Fibroblast of villous mesenchyme (primary cell): ENCODE measurements around the gene BCL6. TPM values are rescaled to one million over a fixed set of nuclear protein-coding genes. Genes with fewer than 3 reads are reported as not detected.

Experiments
- DNase-seq: peaks from one replicate; pipeline ENCODE4 v3.0.0-alpha.2; 2010; ENCODE audit warnings: low read depth
- H3K4me3 ChIP-seq: 2 replicates; pipeline ENCODE4 v1.5.1; 2011; ENCODE audit warnings: low read depth, mild to moderate bottlenecking, low read length
- CTCF ChIP-seq: IDR thresholded peaks from 2 replicates; pipeline ENCODE4 v1.5.1; 2012; ENCODE audit warnings: low read depth, mild to moderate bottlenecking, low read length; ENCODE audit not compliant: insufficient read depth
- total RNA-seq: library from RNA; depleted of rRNA; stranded (reverse); fragments of >200 nt; gene quantifications from 2 replicates; pipeline ENCODE4 v1.2.3, GENCODE V29; 2012

The BCL6 gene
- total RNA-seq, 1 donor: 26.8 TPM

GRCh38 chr3:187762792-187763191 is 17.5 kb upstream of the BCL6 start:
- no peak for TF ChIP-seq CTCF
- no peak overlapping the region for H3K4me3 ChIP-seq
- no peak for DNase-seq

DNA sequence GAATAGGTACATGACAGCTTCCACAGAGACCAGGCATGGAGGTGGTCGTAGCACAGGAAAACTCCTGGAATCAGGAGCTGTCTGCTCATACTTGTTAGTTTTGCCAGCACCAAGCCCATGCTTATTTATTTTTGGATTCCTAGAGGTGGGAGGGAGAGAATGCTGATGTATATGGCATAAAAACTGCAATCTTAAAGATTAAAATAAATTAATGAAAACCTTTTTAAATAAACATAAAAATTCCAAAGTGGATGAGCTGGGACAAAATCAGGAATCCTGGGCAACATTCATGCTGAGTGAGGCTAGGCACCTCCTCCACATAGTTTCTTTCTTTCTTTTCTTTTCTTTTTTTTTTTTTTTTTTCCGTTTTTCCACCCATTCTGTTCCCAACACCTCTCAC is 14.3 kb upstream of the BCL6 start:
- no peak for TF ChIP-seq CTCF
- no peak overlapping the region for H3K4me3 ChIP-seq
- no peak for DNase-seq

DNA sequence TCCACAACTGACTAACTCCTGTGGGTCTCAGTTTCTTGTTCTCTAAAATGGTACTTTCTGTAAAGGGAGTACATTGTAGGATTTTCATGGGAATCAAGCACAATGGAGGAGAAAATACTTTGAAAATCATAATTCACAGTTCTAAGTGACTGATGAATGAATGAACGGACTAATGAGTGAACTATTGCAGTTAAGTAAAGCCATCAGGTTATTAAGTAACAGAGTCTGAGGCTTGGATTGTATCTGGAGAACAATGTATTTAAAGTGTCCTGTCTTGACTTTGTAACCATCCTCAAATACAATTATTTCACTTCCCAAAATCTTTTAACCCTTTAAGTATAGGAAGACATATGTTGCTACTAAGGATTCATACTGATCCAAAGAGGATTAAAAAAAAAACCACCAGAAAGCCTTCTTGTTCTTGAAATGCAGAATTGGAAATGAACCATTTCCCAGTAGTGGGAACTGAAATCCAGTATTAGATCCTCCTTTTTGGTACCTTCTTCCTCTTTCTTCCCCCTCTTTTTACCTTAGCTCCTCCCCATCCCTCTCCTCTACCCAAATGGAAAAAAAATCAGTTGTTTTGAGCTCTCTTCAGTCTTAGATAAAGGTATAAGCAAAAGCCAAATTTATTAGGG is 13.2 kb upstream of the BCL6 start:
- H3K4me3 ChIP-seq: no peak overlapping the region
- DNase-seq: no peak
- no peak for TF ChIP-seq CTCF

- H3K4me3 ChIP-seq: no peak overlapping the region
- DNase-seq: peak; percentile 81
- no peak for TF ChIP-seq CTCF
These were observed 8.2 kb upstream of the BCL6 start for GRCh38 chr3:187753516-187753915.

- peak; percentile 71 for DNase-seq
- TF ChIP-seq CTCF: no peak
- H3K4me3 ChIP-seq: peak overlapping the region; percentile 33
These were observed 5.3 kb upstream of the BCL6 start for GRCh38 chr3:187750513-187751123.

GRCh38 chr3:187750006-187750512 is 4.8 kb upstream of the BCL6 start:
- peak overlapping the region; percentile 33 for H3K4me3 ChIP-seq
- no peak for TF ChIP-seq CTCF

DNA sequence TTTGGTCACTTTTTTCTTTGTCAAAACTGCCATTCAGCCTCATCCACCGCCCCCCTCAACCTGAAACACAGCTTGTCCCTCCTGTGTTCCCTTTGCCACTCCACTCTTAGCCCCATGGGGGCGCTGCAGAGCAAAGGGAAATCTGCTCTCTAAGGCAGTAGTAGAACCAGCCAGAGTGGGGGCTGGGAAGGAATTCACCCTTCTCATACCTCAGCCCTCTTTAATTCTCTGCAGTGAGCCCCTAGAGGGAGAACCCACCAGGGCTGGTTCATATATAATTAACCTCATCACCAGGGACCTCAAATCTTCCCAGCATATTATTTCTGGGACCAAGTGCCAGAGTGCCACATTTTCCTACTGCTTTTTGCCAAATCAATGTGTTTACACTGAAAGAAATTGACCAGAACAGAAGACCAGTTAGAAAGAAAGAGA is 2.8 kb upstream of the BCL6 start:
- peak; percentile 100 for TF ChIP-seq CTCF
- DNase-seq: peak; percentile 83

More at GRCh38 chr3:187750006-187750512, 4.8 kb upstream of the BCL6 start:
- peak; percentile 79 for DNase-seq

More for the DNA sequence above, 2.8 kb upstream of the BCL6 start:
- H3K4me3 ChIP-seq: no peak overlapping the region
